GM12872 (cell line): ENCODE measurements around the gene PAK5.

Experiments
- CTCF ChIP-seq: IDR thresholded peaks from 3 replicates; pipeline ENCODE4 v1.5.1; 2011; ENCODE audit warnings: low read depth, mild to moderate bottlenecking, low read length, moderate library complexity; ENCODE audit not compliant: insufficient read depth

Gene PAK5

GRCh38 chr20:9573335-9574151 is 265.3 kb downstream of the PAK5 start:
- TF ChIP-seq CTCF: no peak

GRCh38 chr20:9572670-9573069 is 266.2 kb downstream of the PAK5 start:
- no peak for TF ChIP-seq CTCF

GRCh38 chr20:9571783-9572182 is 267.1 kb downstream of the PAK5 start:
- no peak for TF ChIP-seq CTCF

- TF ChIP-seq CTCF: no peak
These were observed 268.3 kb downstream of the PAK5 start for GRCh38 chr20:9570612-9571011.

GRCh38 chr20:9566977-9567376 is 271.9 kb downstream of the PAK5 start:
- no peak for TF ChIP-seq CTCF

GRCh38 chr20:9565910-9566550 is 272.8 kb downstream of the PAK5 start:
- TF ChIP-seq CTCF: no peak

GRCh38 chr20:9557411-9557810 is 281.5 kb downstream of the PAK5 start:
- TF ChIP-seq CTCF: no peak
